Natural killer cell treated with Interleukin-12 subunit alpha and Interleukin-12 subunit beta and Interleukin-15 and Interleukin-18, amount 100 ng/mL, for 72 hours (primary cell): ENCODE results near the gene KRT71. TPM values are rescaled to one million over a fixed set of nuclear protein-coding genes. Genes with fewer than 3 reads are reported as not detected.

ENCODE experiments used
- ATAC-seq, 2 donors: fragments of 150-1000 bp; cut with Tn5 transposase in 1 of 2; sonication (Bioruptor Pico), chemical (Tn5 transposase) in 1 of 2; 2 replicates each; pipeline ENCODE4 v1.10.0; 2021
- DNase-seq: peaks from one replicate; pipeline ENCODE4 v3.0.0; 2022; ENCODE audit warnings: low spot score
- H3K27ac Mint-ChIP-seq, 2 donors: 1 replicate in 1 of 2; 2 replicates in 1 of 2; pipeline ENCODE4 v1.8.0; 2022; ENCODE audit warnings: mixed read lengths in 2 of 2, mild to moderate bottlenecking in 1 of 2, moderate library complexity in 1 of 2
- H3K27me3 Mint-ChIP-seq, 2 donors: 1 replicate in 1 of 2; 2 replicates in 1 of 2; pipeline ENCODE4 v1.8.0; 2022; ENCODE audit warnings: mixed read lengths in 2 of 2
- H3K36me3 Mint-ChIP-seq: one replicate; pipeline ENCODE4 v1.8.0; 2022; ENCODE audit warnings: mixed read lengths
- H3K4me1 Mint-ChIP-seq, 2 donors: 1 replicate in 1 of 2; 2 replicates in 1 of 2; pipeline ENCODE4 v1.8.0; 2022; ENCODE audit warnings: low read depth in 2 of 2, mixed read lengths in 2 of 2, mild to moderate bottlenecking in 1 of 2
- H3K4me3 Mint-ChIP-seq: one replicate; pipeline ENCODE4 v1.8.0; 2022; ENCODE audit warnings: mixed read lengths
- H3K9me3 Mint-ChIP-seq: 2 replicates; pipeline ENCODE4 v1.8.0; 2022; ENCODE audit warnings: mixed read lengths
- total RNA-seq, 2 donors: library from RNA; stranded (reverse); gene quantifications; one replicate each; pipeline ENCODE4 v1.2.3, GENCODE V29; 2022

KRT71 gene
- total RNA-seq, 2 donors from 2014 or later: not detected

- Mint-ChIP-seq H3K36me3 (no peaks in the 10 kb centered on the region), H3K27me3 (peaks cover 0 to 3% of the 10 kb centered on the region in 2 donors), H3K27ac (peak overlapping the region; percentile 35 to 60), H3K4me1 (peaks cover 29 to 50% of the 10 kb centered on the region in 2 donors), H3K4me3 (peak overlapping the region; percentile 67), H3K9me3 (no peaks in the 10 kb centered on the region)
- ATAC-seq (peak; percentile 91 to 94), DNase-seq (peak; percentile 83)
Observed at GRCh38 chr12:52566847-52567291, 13.9 kb upstream of the KRT71 start.

- Mint-ChIP-seq H3K4me3 (no peak overlapping the region), H3K27ac (no peak overlapping the region), H3K27me3 (no peaks in the 10 kb centered on the region), H3K4me1 (peaks cover 42 to 56% of the 10 kb centered on the region in 2 donors), H3K9me3 (no peaks in the 10 kb centered on the region), H3K36me3 (no peaks in the 10 kb centered on the region)
- ATAC-seq: no peak
- DNase-seq: no peak
Observed at GRCh38 chr12:52564582-52564981, 11.6 kb upstream of the KRT71 start.

GRCh38 chr12:52561880-52562449 is 9.0 kb upstream of the KRT71 start:
- ATAC-seq (no peak), DNase-seq (no peak)
- no peak overlapping the region for H3K4me3 Mint-ChIP-seq
- H3K36me3 Mint-ChIP-seq: no peaks in the 10 kb centered on the region
- H3K27ac Mint-ChIP-seq: no peak overlapping the region
- no peaks in the 10 kb centered on the region for H3K9me3 Mint-ChIP-seq
- H3K4me1 Mint-ChIP-seq: peaks cover 45 to 56% of the 10 kb centered on the region in 2 donors
- no peaks in the 10 kb centered on the region for H3K27me3 Mint-ChIP-seq

- peak overlapping the region; percentile 6 for H3K4me3 Mint-ChIP-seq
- H3K36me3 Mint-ChIP-seq: no peaks in the 10 kb centered on the region
- peaks cover 55% of the 10 kb centered on the region in 2 donors for H3K4me1 Mint-ChIP-seq
- DNase-seq: no peak
- no peaks in the 10 kb centered on the region for H3K9me3 Mint-ChIP-seq
- peak overlapping the region in 1 of 2 donors; percentile 47 for H3K27ac Mint-ChIP-seq
- no peaks in the 10 kb centered on the region for H3K27me3 Mint-ChIP-seq
- ATAC-seq: no peak
Observed at GRCh38 chr12:52559979-52560378, 7.0 kb upstream of the KRT71 start.

GRCh38 chr12:52558781-52559445 is 6.0 kb upstream of the KRT71 start:
- DNase-seq (no peak), ATAC-seq (peak in 1 of 2 donors; percentile 18)
- Mint-ChIP-seq H3K4me1 (peaks cover 62 to 65% of the 10 kb centered on the region in 2 donors), H3K4me3 (peak overlapping the region; percentile 54), H3K27me3 (no peaks in the 10 kb centered on the region), H3K27ac (peak overlapping the region in 1 of 2 donors; percentile 49), H3K9me3 (peaks cover 3% of the 10 kb centered on the region), H3K36me3 (no peaks in the 10 kb centered on the region)

- peaks cover 68 to 70% of the 10 kb centered on the region in 2 donors for H3K4me1 Mint-ChIP-seq
Observed at GRCh38 chr12:52557476-52557875, 4.5 kb upstream of the KRT71 start.

GRCh38 chr12:52555577-52555976 is 2.6 kb upstream of the KRT71 start:
- Mint-ChIP-seq H3K36me3 (no peaks in the 10 kb centered on the region), H3K27me3 (peaks cover 0 to 6% of the 10 kb centered on the region in 2 donors), H3K4me3 (peak overlapping the region; percentile 50), H3K27ac (peak overlapping the region; percentile 65 to 74), H3K4me1 (peaks cover 60 to 61% of the 10 kb centered on the region in 2 donors), H3K9me3 (peaks cover 3% of the 10 kb centered on the region)
- DNase-seq (no peak), ATAC-seq (no peak)

More at GRCh38 chr12:52557476-52557875, 4.5 kb upstream of the KRT71 start:
- H3K27me3 Mint-ChIP-seq: no peaks in the 10 kb centered on the region
- ATAC-seq: no peak
- H3K9me3 Mint-ChIP-seq: peaks cover 3% of the 10 kb centered on the region
- peak overlapping the region; percentile 37 for H3K4me3 Mint-ChIP-seq
- H3K27ac Mint-ChIP-seq: peak overlapping the region in 1 of 2 donors; percentile 77
- no peak for DNase-seq
- no peaks in the 10 kb centered on the region for H3K36me3 Mint-ChIP-seq

- H3K27me3 Mint-ChIP-seq: peaks cover 3 to 6% of the 10 kb centered on the region in 2 donors
- no peak for ATAC-seq
- H3K4me1 Mint-ChIP-seq: peaks cover 32 to 33% of the 10 kb centered on the region in 2 donors
- no peak for DNase-seq
- H3K36me3 Mint-ChIP-seq: no peaks in the 10 kb centered on the region
- peaks cover 3% of the 10 kb centered on the region for H3K9me3 Mint-ChIP-seq
- H3K4me3 Mint-ChIP-seq: no peak overlapping the region
- H3K27ac Mint-ChIP-seq: no peak overlapping the region
Observed at GRCh38 chr12:52552055-52552454, 890 bp downstream of the KRT71 start.

- no peak for ATAC-seq
- peaks cover 29 to 30% of the 10 kb centered on the region in 2 donors for H3K4me1 Mint-ChIP-seq
- no peak overlapping the region for H3K27ac Mint-ChIP-seq
- H3K36me3 Mint-ChIP-seq: no peaks in the 10 kb centered on the region
- no peak overlapping the region for H3K4me3 Mint-ChIP-seq
- H3K27me3 Mint-ChIP-seq: peaks cover 3 to 6% of the 10 kb centered on the region in 2 donors
- H3K9me3 Mint-ChIP-seq: peaks cover 3% of the 10 kb centered on the region
- DNase-seq: no peak
Observed at GRCh38 chr12:52551216-52551865, 1.6 kb downstream of the KRT71 start.

- no peaks in the 10 kb centered on the region for H3K9me3 Mint-ChIP-seq
- no peaks in the 10 kb centered on the region for H3K36me3 Mint-ChIP-seq
Observed at GRCh38 chr12:52546126-52546525, 6.8 kb downstream of the KRT71 start.

GRCh38 chr12:52543985-52544883 is 8.7 kb downstream of the KRT71 start:
- Mint-ChIP-seq H3K36me3 (no peaks in the 10 kb centered on the region), H3K9me3 (no peaks in the 10 kb centered on the region), H3K4me3 (no peak overlapping the region), H3K4me1 (peaks cover 10 to 18% of the 10 kb centered on the region in 2 donors), H3K27me3 (peaks cover 0 to 2% of the 10 kb centered on the region in 2 donors), H3K27ac (no peak overlapping the region)
- ATAC-seq: no peak
- DNase-seq: no peak

More at GRCh38 chr12:52546126-52546525, 6.8 kb downstream of the KRT71 start:
- ATAC-seq (no peak), DNase-seq (no peak)
- peaks cover 3 to 5% of the 10 kb centered on the region in 2 donors for H3K27me3 Mint-ChIP-seq
- no peak overlapping the region for H3K27ac Mint-ChIP-seq
- no peak overlapping the region for H3K4me3 Mint-ChIP-seq
- H3K4me1 Mint-ChIP-seq: peaks cover 10 to 18% of the 10 kb centered on the region in 2 donors

GRCh38 chr12:52542785-52543318 is 10.1 kb downstream of the KRT71 start:
- ATAC-seq (peak in 1 of 2 donors; percentile 35), DNase-seq (no peak)
- Mint-ChIP-seq H3K36me3 (no peaks in the 10 kb centered on the region), H3K4me1 (peaks cover 10 to 18% of the 10 kb centered on the region in 2 donors), H3K4me3 (no peak overlapping the region), H3K27me3 (peaks cover 0 to 2% of the 10 kb centered on the region in 2 donors), H3K9me3 (no peaks in the 10 kb centered on the region), H3K27ac (peak overlapping the region in 1 of 2 donors; percentile 9)

- Mint-ChIP-seq H3K4me3 (no peak overlapping the region), H3K9me3 (no peaks in the 10 kb centered on the region), H3K4me1 (peaks cover 10 to 18% of the 10 kb centered on the region in 2 donors), H3K27me3 (peaks cover 0 to 2% of the 10 kb centered on the region in 2 donors), H3K36me3 (no peaks in the 10 kb centered on the region), H3K27ac (no peak overlapping the region)
- ATAC-seq: no peak
- DNase-seq: no peak
Observed at GRCh38 chr12:52542157-52542556, 10.8 kb downstream of the KRT71 start.
